H9 (cell line): ENCODE results near the gene PIAS4. TPM values are rescaled to one million over a fixed set of nuclear protein-coding genes. Genes with fewer than 3 reads are reported as not detected.

Source experiments
- DNase-seq: peaks from one replicate; pipeline ENCODE4 v3.0.0-alpha.2; 2017
- H2AFZ ChIP-seq: one replicate; pipeline ENCODE4 v1.6.1; 2013; ENCODE audit warnings: mild to moderate bottlenecking, low read length, control low read depth, moderate library complexity
- H2AK5ac ChIP-seq: 2 replicates; pipeline ENCODE4 v1.6.1; 2013; ENCODE audit warnings: low read length, control low read depth, mixed read lengths; ENCODE audit not compliant: insufficient read length
- H2BK120ac ChIP-seq: one replicate; pipeline ENCODE4 v1.6.1; 2013; ENCODE audit warnings: low read depth, mild to moderate bottlenecking, low read length, control low read depth, inconsistent platforms; ENCODE audit not compliant: poor library complexity, severe bottlenecking
- H2BK12ac ChIP-seq: 2 replicates; pipeline ENCODE4 v1.6.1; 2013; ENCODE audit warnings: low read length, control low read depth, mixed read lengths, low read depth; ENCODE audit not compliant: insufficient read length
- H2BK15ac ChIP-seq: 2 replicates; pipeline ENCODE4 v1.6.1; 2013; ENCODE audit warnings: low read depth, low read length, control low read depth
- H2BK20ac ChIP-seq: one replicate; pipeline ENCODE4 v1.6.1; 2013; ENCODE audit warnings: low read depth, mild to moderate bottlenecking, low read length, control low read depth, inconsistent platforms; ENCODE audit not compliant: poor library complexity, severe bottlenecking
- H2BK5ac ChIP-seq: 2 replicates; pipeline ENCODE4 v1.6.1; 2013; ENCODE audit warnings: low read length, control low read depth, mixed read lengths; ENCODE audit not compliant: insufficient read length
- H3K14ac ChIP-seq: 2 replicates; pipeline ENCODE4 v1.6.1; 2013; ENCODE audit warnings: low read length, control low read depth; ENCODE audit not compliant: insufficient read depth
- H3K18ac ChIP-seq: 2 replicates; pipeline ENCODE4 v1.6.1; 2013; ENCODE audit warnings: low read depth, mild to moderate bottlenecking, mixed read lengths, low read length, control low read depth; ENCODE audit not compliant: insufficient read length
- H3K23ac ChIP-seq: 2 replicates; pipeline ENCODE4 v1.6.1; 2013; ENCODE audit warnings: low read length, control low read depth, mixed read lengths, low read depth; ENCODE audit not compliant: insufficient read length
- H3K23me2 ChIP-seq: 2 replicates; pipeline ENCODE4 v1.6.1; 2013; ENCODE audit warnings: low read depth, mild to moderate bottlenecking, mixed read lengths, low read length, control low read depth; ENCODE audit not compliant: insufficient read length, poor library complexity, severe bottlenecking
- H3K27ac ChIP-seq: 2 replicates; pipeline ENCODE4 v1.5.1; 2013; ENCODE audit warnings: low read length, control low read depth, mixed read lengths, low read depth; ENCODE audit not compliant: insufficient read length
- H3K27me3 ChIP-seq: 2 replicates; pipeline ENCODE4 v1.6.1; 2013; ENCODE audit warnings: low read length, control low read depth, inconsistent platforms; ENCODE audit not compliant: insufficient read depth
- H3K4ac ChIP-seq: 2 replicates; pipeline ENCODE4 v1.6.1; 2013; ENCODE audit warnings: low read depth, mild to moderate bottlenecking, control low read depth, inconsistent platforms, low read length, moderate library complexity
- H3K4me1 ChIP-seq: 2 replicates; pipeline ENCODE4 v1.6.1; 2013; ENCODE audit warnings: low read length, control low read depth, inconsistent platforms; ENCODE audit not compliant: insufficient read depth
- H3K4me2 ChIP-seq: 2 replicates; pipeline ENCODE4 v1.6.1; 2013; ENCODE audit warnings: low read length, control low read depth, mixed read lengths; ENCODE audit not compliant: insufficient read length, insufficient read depth
- H3K56ac ChIP-seq: 2 replicates; pipeline ENCODE4 v1.6.1; 2013; ENCODE audit warnings: low read depth, mild to moderate bottlenecking, mixed read lengths, low read length, control low read depth; ENCODE audit not compliant: insufficient read length
- H3K79me1 ChIP-seq: 2 replicates; pipeline ENCODE4 v1.6.1; 2013; ENCODE audit warnings: low read depth, mild to moderate bottlenecking, moderate library complexity, low read length, control low read depth, inconsistent platforms; ENCODE audit not compliant: insufficient read depth, poor library complexity, severe bottlenecking
- H3K79me2 ChIP-seq: 2 replicates; pipeline ENCODE4 v1.6.1; 2013; ENCODE audit warnings: low read length, control low read depth, inconsistent platforms; ENCODE audit not compliant: insufficient read depth
- H3K9ac ChIP-seq: 2 replicates; pipeline ENCODE4 v1.6.1; 2013; ENCODE audit warnings: low read length, control low read depth, mixed read lengths; ENCODE audit not compliant: insufficient read length; ENCODE audit errors: extremely low read depth
- H3K9me3 ChIP-seq: one replicate; pipeline ENCODE4 v1.6.1; 2013; ENCODE audit warnings: low read depth, low read length, inconsistent platforms; ENCODE audit not compliant: control insufficient read depth
- H3T11ph ChIP-seq: one replicate; pipeline ENCODE4 v1.6.1; 2013; ENCODE audit warnings: mild to moderate bottlenecking, low read length, control low read depth, inconsistent platforms
- H4K20me1 ChIP-seq: one replicate; pipeline ENCODE4 v1.6.1; 2013; ENCODE audit not compliant: control insufficient read depth, insufficient read length, insufficient read depth
- H4K5ac ChIP-seq: 2 replicates; pipeline ENCODE4 v1.6.1; 2013; ENCODE audit warnings: low read depth, mild to moderate bottlenecking, mixed read lengths, low read length, control low read depth; ENCODE audit not compliant: insufficient read length
- H4K8ac ChIP-seq: replicated peaks from 2 replicates; pipeline ENCODE4 v1.6.1; 2013; ENCODE audit warnings: low read length, control low read depth, mixed read lengths, low read depth; ENCODE audit not compliant: insufficient read length
- H4K91ac ChIP-seq: 2 replicates; pipeline ENCODE4 v1.6.1; 2013; ENCODE audit warnings: low read depth, mild to moderate bottlenecking, moderate library complexity, mixed read lengths, low read length, control low read depth; ENCODE audit not compliant: insufficient read length
- H3K27ac Mint-ChIP-seq, 3 experiments: 2 replicates in 2 of 3; 3 replicates in 1 of 3; pipeline ENCODE4 v1.8.0; 2020 to 2021; ENCODE audit warnings: mixed read lengths in 3 of 3, mild to moderate bottlenecking in 1 of 3, moderate library complexity in 1 of 3
- H3K27me3 Mint-ChIP-seq: 2 replicates; pipeline ENCODE4 v1.8.0; 2021; ENCODE audit warnings: low read depth, mild to moderate bottlenecking, moderate library complexity, mixed read lengths
- H3K36me3 Mint-ChIP-seq, 3 experiments: 2 replicates in 2 of 3; 3 replicates in 1 of 3; pipeline ENCODE4 v1.8.0; 2020 to 2021; ENCODE audit warnings: low read depth in 3 of 3, mixed read lengths in 3 of 3; ENCODE audit not compliant: insufficient read depth in 1 of 3
- H3K4me1 Mint-ChIP-seq, 2 experiments: 2 replicates each; pipeline ENCODE4 v1.8.0; 2020; ENCODE audit warnings: mixed read lengths in 2 of 2
- H3K4me3 Mint-ChIP-seq, 2 experiments: 2 replicates in 1 of 2; 3 replicates in 1 of 2; pipeline ENCODE4 v1.8.0; 2020 to 2021; ENCODE audit warnings: mild to moderate bottlenecking in 2 of 2, mixed read lengths in 2 of 2, moderate library complexity in 1 of 2
- H3K9me3 Mint-ChIP-seq, 2 experiments: 2 replicates in 1 of 2; 3 replicates in 1 of 2; pipeline ENCODE4 v1.8.0; 2020; ENCODE audit warnings: mild to moderate bottlenecking in 2 of 2, mixed read lengths in 2 of 2, moderate library complexity in 1 of 2
- WGBS: extraction: QIAGEN DNeasy Blood & Tissue Kit; methylation state at CpG from one replicate; pipeline ENCODE4 v1.1.7; 2013; ENCODE audit warnings: missing lambda C conversion rate, low lambda C conversion rate, mixed read lengths; ENCODE audit not compliant: insufficient read length; ENCODE audit errors: extremely low coverage; 5-methylcytosine and 5-hydroxymethylcytosine counted together
- total RNA-seq: library from RNA; stranded (reverse); gene quantifications from 2 replicates; pipeline ENCODE4 v1.2.1, GENCODE V29; 2021
- TF ChIP-seq, protein P1 (sequence below): fragments of 200-600 bp; sonication (generic); conservative IDR thresholded peaks from 3 replicates; pipeline ENCODE4 v1.8.0; 2021; ENCODE audit warnings: antibody characterized with exemption, mild to moderate bottlenecking

PIAS4 gene
- total RNA-seq, 1 experiment from 2014 or later = 52.0 TPM

DNA sequence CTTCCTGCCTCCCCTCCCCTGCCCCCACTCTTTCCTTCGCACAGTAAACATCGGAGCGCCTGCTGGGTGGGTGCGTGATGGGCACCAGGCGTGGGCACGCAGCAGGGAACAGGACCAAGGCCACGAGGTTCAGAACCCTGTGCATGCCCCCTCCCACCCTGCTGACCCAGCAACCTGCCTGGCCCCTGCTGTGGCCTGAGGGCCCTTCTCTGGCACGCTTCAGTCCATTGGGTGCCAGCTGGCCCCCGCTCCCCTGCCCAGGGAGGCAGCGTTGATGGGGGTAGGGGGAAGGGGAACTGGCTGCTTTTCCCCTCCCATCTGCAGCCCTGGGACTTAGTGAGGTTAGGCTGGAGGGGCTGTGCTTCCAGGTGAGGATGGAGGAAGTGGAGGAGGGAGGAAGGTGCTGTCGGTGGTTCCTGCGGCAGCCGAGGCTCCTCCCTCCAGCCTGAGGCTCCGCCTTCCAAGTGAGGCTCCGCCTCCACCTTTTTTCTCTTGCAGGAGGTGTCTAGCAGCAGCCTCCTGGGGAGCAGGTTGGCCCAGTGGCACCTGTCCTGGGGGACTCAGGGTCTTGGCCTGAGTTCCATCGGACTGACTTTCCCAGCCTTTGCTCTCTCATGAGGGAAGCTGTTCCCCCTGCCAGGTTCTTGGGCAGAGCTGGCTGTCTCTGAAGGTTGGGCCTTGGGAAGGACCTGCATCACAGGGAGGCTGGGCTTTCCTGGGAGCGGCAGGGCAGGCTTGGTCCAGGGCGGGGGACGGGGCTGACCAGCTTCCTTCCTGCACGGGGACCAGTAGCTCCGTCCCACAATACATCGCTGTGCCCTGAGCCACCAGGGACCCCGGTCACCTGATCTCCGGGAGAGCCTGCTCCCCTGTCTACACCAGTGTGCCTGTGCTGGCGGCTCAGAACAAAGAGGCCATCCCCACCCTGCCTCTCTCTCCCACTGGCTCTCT is 7.3 kb downstream of the PIAS4 start:
- Histone ChIP-seq H3K79me2 (peaks cover 11% of the 10 kb centered on the region; the same call in 1 of the 2 replicates), H3K27me3 (no peaks in the 10 kb centered on the region), H2AK5ac (no peak overlapping the region), H2BK15ac (no peak overlapping the region), H2BK12ac (no peak overlapping the region), H3K56ac (no peak overlapping the region), H3K14ac (no peak overlapping the region), H4K91ac (no peak overlapping the region), H2AFZ (no peak overlapping the region), H3K4me2 (no peak overlapping the region), H4K8ac (no peak overlapping the region), H4K5ac (no peak overlapping the region), H3K27ac (no peak overlapping the region), H3K4me1 (no peaks in the 10 kb centered on the region), H2BK120ac (no peak overlapping the region), H3K9me3 (no peaks in the 10 kb centered on the region), H3K23ac (no peak overlapping the region), H3K79me1 (peaks cover 16% of the 10 kb centered on the region), H3K9ac (no peak overlapping the region), H3T11ph (no peak overlapping the region), H2BK5ac (no peak overlapping the region), H4K20me1 (no peaks in the 10 kb centered on the region), H3K4ac (no peak overlapping the region), H2BK20ac (no peak overlapping the region), H3K18ac (no peak overlapping the region), H3K23me2 (no peaks in the 10 kb centered on the region)
- TF ChIP-seq, protein P1, sequence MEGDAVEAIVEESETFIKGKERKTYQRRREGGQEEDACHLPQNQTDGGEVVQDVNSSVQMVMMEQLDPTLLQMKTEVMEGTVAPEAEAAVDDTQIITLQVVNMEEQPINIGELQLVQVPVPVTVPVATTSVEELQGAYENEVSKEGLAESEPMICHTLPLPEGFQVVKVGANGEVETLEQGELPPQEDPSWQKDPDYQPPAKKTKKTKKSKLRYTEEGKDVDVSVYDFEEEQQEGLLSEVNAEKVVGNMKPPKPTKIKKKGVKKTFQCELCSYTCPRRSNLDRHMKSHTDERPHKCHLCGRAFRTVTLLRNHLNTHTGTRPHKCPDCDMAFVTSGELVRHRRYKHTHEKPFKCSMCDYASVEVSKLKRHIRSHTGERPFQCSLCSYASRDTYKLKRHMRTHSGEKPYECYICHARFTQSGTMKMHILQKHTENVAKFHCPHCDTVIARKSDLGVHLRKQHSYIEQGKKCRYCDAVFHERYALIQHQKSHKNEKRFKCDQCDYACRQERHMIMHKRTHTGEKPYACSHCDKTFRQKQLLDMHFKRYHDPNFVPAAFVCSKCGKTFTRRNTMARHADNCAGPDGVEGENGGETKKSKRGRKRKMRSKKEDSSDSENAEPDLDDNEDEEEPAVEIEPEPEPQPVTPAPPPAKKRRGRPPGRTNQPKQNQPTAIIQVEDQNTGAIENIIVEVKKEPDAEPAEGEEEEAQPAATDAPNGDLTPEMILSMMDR = no peak
- no CpG with 5 or more reads among the region's 25 CpGs for WGBS
- Mint-ChIP-seq H3K36me3 (peaks cover 11 to 39% (median 28%) of the 10 kb centered on the region in 3 experiments; a peak in 6 of 7 replicates), H3K4me3 (no peak overlapping the region; a peak in 1 of 5 replicates), H3K9me3 (no peaks in the 10 kb centered on the region), H3K27me3 (no peaks in the 10 kb centered on the region), H3K27ac (no peak overlapping the region; a peak in 1 of 7 replicates), H3K4me1 (peaks cover 0 to 11% of the 10 kb centered on the region in 2 experiments; a peak in 2 of 4 replicates)
- peak; percentile 84 for DNase-seq
